DOHH2 (cell line): ENCODE measurements around the gene EPSTI1.

ENCODE experiments used
- EZH2phosphoT487 ChIP-seq: fragments of 200-600 bp; sonication (generic); IDR thresholded peaks from 2 replicates; pipeline ENCODE4 v1.6.1; 2017; ENCODE audit warnings: borderline replicate concordance, mild to moderate bottlenecking, antibody characterized with exemption, low read length, moderate library complexity, mixed read lengths
- TF ChIP-seq, protein P1 (sequence below): fragments of 200-600 bp; sonication (generic); IDR thresholded peaks from one replicate; pipeline ENCODE4 v1.5.1; 2014; ENCODE audit warnings: antibody characterized with exemption, mild to moderate bottlenecking, low read depth, low read length; ENCODE audit not compliant: poor library complexity, severe bottlenecking

DNA sequence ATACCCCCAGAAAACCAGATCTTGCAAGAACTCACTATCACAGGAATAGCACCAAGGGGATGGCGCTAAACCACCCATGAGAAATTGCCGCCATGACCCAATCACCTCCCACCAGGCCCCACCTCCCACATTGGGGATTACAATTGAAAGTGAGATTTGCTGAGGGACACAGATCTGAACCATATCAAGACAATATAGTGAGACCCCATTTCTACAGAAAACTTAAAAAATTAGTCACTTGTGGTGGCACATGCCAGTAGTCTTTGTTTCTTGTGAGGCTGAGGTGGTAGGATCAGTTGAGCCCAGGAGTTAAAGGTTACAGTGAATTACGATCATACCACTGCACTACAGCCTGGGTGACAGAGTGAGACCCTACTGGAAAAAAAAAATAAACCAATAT is 41.0 kb upstream of the EPSTI1 start:
- TF ChIP-seq, protein P1, sequence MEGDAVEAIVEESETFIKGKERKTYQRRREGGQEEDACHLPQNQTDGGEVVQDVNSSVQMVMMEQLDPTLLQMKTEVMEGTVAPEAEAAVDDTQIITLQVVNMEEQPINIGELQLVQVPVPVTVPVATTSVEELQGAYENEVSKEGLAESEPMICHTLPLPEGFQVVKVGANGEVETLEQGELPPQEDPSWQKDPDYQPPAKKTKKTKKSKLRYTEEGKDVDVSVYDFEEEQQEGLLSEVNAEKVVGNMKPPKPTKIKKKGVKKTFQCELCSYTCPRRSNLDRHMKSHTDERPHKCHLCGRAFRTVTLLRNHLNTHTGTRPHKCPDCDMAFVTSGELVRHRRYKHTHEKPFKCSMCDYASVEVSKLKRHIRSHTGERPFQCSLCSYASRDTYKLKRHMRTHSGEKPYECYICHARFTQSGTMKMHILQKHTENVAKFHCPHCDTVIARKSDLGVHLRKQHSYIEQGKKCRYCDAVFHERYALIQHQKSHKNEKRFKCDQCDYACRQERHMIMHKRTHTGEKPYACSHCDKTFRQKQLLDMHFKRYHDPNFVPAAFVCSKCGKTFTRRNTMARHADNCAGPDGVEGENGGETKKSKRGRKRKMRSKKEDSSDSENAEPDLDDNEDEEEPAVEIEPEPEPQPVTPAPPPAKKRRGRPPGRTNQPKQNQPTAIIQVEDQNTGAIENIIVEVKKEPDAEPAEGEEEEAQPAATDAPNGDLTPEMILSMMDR = no peak
- no peak for TF ChIP-seq EZH2phosphoT487
